KOPT-K1 (cell line): Measurements from ENCODE around the gene PFKFB3.

Source experiments
- H3K27ac ChIP-seq: fragments of 200-600 bp; sonication (generic); 2 replicates; pipeline ENCODE4 v1.5.1; 2016; ENCODE audit warnings: antibody characterized with exemption, mild to moderate bottlenecking, low read depth, low read length; ENCODE audit not compliant: poor library complexity, severe bottlenecking
- H3K36me3 ChIP-seq: fragments of 200-600 bp; sonication (generic); 2 replicates; pipeline ENCODE4 v1.5.1; 2017; ENCODE audit warnings: antibody characterized with exemption, mild to moderate bottlenecking, low read length, moderate library complexity; ENCODE audit not compliant: insufficient read depth
- H3K9me3 ChIP-seq: fragments of 200-600 bp; sonication (generic); 2 replicates; pipeline ENCODE4 v1.5.1; 2017; ENCODE audit warnings: antibody characterized with exemption, low read length, mild to moderate bottlenecking; ENCODE audit not compliant: insufficient read depth, poor library complexity, severe bottlenecking

The PFKFB3 gene

GRCh38 chr10:6216916-6217315 is 14.2 kb downstream of the PFKFB3 start:
- H3K36me3 ChIP-seq, result peaks cover 97% of the 10 kb centered on the region
- H3K9me3 ChIP-seq, result no peaks in the 10 kb centered on the region
- H3K27ac ChIP-seq, result no peak overlapping the region

GRCh38 chr10:6217611-6218010 is 14.9 kb downstream of the PFKFB3 start:
- no peak overlapping the region for H3K27ac ChIP-seq
- H3K36me3 ChIP-seq, result peaks cover 99% of the 10 kb centered on the region
- H3K9me3 ChIP-seq, result no peaks in the 10 kb centered on the region

- Histone ChIP-seq H3K9me3 (no peaks in the 10 kb centered on the region), H3K36me3 (peaks cover 99% of the 10 kb centered on the region), H3K27ac (no peak overlapping the region)
Observed at GRCh38 chr10:6218692-6219493, 16.2 kb downstream of the PFKFB3 start.

- Histone ChIP-seq H3K36me3 (peaks cover 99% of the 10 kb centered on the region), H3K27ac (no peak overlapping the region), H3K9me3 (no peaks in the 10 kb centered on the region)
Observed at GRCh38 chr10:6219494-6219836, 16.7 kb downstream of the PFKFB3 start.

- H3K36me3 ChIP-seq, result peaks cover 99% of the 10 kb centered on the region
- no peaks in the 10 kb centered on the region for H3K9me3 ChIP-seq
- no peak overlapping the region for H3K27ac ChIP-seq
Observed at GRCh38 chr10:6220418-6221191, 17.9 kb downstream of the PFKFB3 start.

GRCh38 chr10:6221192-6221940 is 18.6 kb downstream of the PFKFB3 start:
- no peak overlapping the region for H3K27ac ChIP-seq
- no peaks in the 10 kb centered on the region for H3K9me3 ChIP-seq
- peaks cover 99% of the 10 kb centered on the region for H3K36me3 ChIP-seq

- Histone ChIP-seq H3K9me3 (no peaks in the 10 kb centered on the region), H3K27ac (no peak overlapping the region), H3K36me3 (peaks cover 99% of the 10 kb centered on the region)
Observed at GRCh38 chr10:6221971-6222751, 19.4 kb downstream of the PFKFB3 start.

- no peaks in the 10 kb centered on the region for H3K9me3 ChIP-seq
- no peak overlapping the region for H3K27ac ChIP-seq
- peaks cover 99% of the 10 kb centered on the region for H3K36me3 ChIP-seq
Observed at GRCh38 chr10:6222755-6223154, 20.0 kb downstream of the PFKFB3 start.

GRCh38 chr10:6223981-6224380 is 21.2 kb downstream of the PFKFB3 start:
- H3K9me3 ChIP-seq, result no peaks in the 10 kb centered on the region
- H3K36me3 ChIP-seq, result peaks cover 100% of the 10 kb centered on the region

GRCh38 chr10:6224781-6225180 is 22.0 kb downstream of the PFKFB3 start:
- Histone ChIP-seq H3K36me3 (peaks cover 100% of the 10 kb centered on the region), H3K9me3 (no peaks in the 10 kb centered on the region), H3K27ac (no peak overlapping the region)

More at GRCh38 chr10:6223981-6224380, 21.2 kb downstream of the PFKFB3 start:
- no peak overlapping the region for H3K27ac ChIP-seq

GRCh38 chr10:6225263-6225814 is 22.6 kb downstream of the PFKFB3 start:
- Histone ChIP-seq H3K36me3 (peaks cover 100% of the 10 kb centered on the region), H3K27ac (no peak overlapping the region)

GRCh38 chr10:6226216-6226615 is 23.5 kb downstream of the PFKFB3 start:
- peaks cover 100% of the 10 kb centered on the region for H3K36me3 ChIP-seq
- no peak overlapping the region for H3K27ac ChIP-seq
- H3K9me3 ChIP-seq, result no peaks in the 10 kb centered on the region

More at GRCh38 chr10:6225263-6225814, 22.6 kb downstream of the PFKFB3 start:
- no peaks in the 10 kb centered on the region for H3K9me3 ChIP-seq

- H3K36me3 ChIP-seq, result peaks cover 100% of the 10 kb centered on the region
- H3K27ac ChIP-seq, result no peak overlapping the region
- no peaks in the 10 kb centered on the region for H3K9me3 ChIP-seq
Observed at GRCh38 chr10:6227346-6227745, 24.6 kb downstream of the PFKFB3 start.

- peaks cover 100% of the 10 kb centered on the region for H3K36me3 ChIP-seq
- H3K9me3 ChIP-seq, result no peaks in the 10 kb centered on the region
- no peak overlapping the region for H3K27ac ChIP-seq
Observed at GRCh38 chr10:6228010-6228511, 25.3 kb downstream of the PFKFB3 start.
